Osteocyte (in vitro differentiated cells): ENCODE measurements around the gene TAGAP. TPM values are rescaled to one million over a fixed set of nuclear protein-coding genes. Genes with fewer than 3 reads are reported as not detected.
A peak's percentile ranks its signal among the peaks of the same experiment; 100 is the strongest.

Source experiments
- DNase-seq: peaks from one replicate; pipeline ENCODE4 v3.0.0; 2021; ENCODE audit warnings: mixed read lengths; ENCODE audit not compliant: unreplicated experiment; ENCODE audit errors: extremely low spot score
- H3K27ac Mint-ChIP-seq: one replicate; pipeline ENCODE4 v1.8.0; 2021; ENCODE audit warnings: mild to moderate bottlenecking, mixed read lengths; ENCODE audit not compliant: unreplicated experiment
- H3K27me3 Mint-ChIP-seq: one replicate; pipeline ENCODE4 v1.8.0; 2021; ENCODE audit warnings: mixed read lengths; ENCODE audit not compliant: unreplicated experiment
- H3K36me3 Mint-ChIP-seq: one replicate; pipeline ENCODE4 v1.8.0; 2021; ENCODE audit warnings: mixed read lengths; ENCODE audit not compliant: unreplicated experiment
- H3K4me1 Mint-ChIP-seq: one replicate; pipeline ENCODE4 v1.8.0; 2021; ENCODE audit warnings: mixed read lengths; ENCODE audit not compliant: unreplicated experiment
- H3K4me3 Mint-ChIP-seq: one replicate; pipeline ENCODE4 v1.8.0; 2021; ENCODE audit warnings: mild to moderate bottlenecking, moderate library complexity, mixed read lengths; ENCODE audit not compliant: unreplicated experiment
- H3K9me3 Mint-ChIP-seq: one replicate; pipeline ENCODE4 v1.8.0; 2021; ENCODE audit warnings: mixed read lengths; ENCODE audit not compliant: unreplicated experiment
- total RNA-seq: library from RNA; stranded (reverse); gene quantifications from 2 replicates; pipeline ENCODE4 v1.2.1, GENCODE V29; 2021
- TF ChIP-seq, protein P1 (sequence below): fragments of 200-600 bp; sonication (generic); IDR thresholded peaks from 2 replicates; pipeline ENCODE4 v1.5.0; 2021; ENCODE audit warnings: antibody characterized with exemption, mild to moderate bottlenecking, moderate library complexity

TAGAP gene
- total RNA-seq, 1 donor from 2014 or later = not detected

GRCh38 chr6:159075506-159076228 is 30.9 kb upstream of the TAGAP start:
- H3K27me3 Mint-ChIP-seq = peaks cover 6% of the 10 kb centered on the region
- H3K4me3 Mint-ChIP-seq = no peak overlapping the region
- H3K27ac Mint-ChIP-seq = no peak overlapping the region
- H3K36me3 Mint-ChIP-seq = no peaks in the 10 kb centered on the region
- peaks cover 9% of the 10 kb centered on the region for H3K4me1 Mint-ChIP-seq
- peak; percentile 54 for DNase-seq
- TF ChIP-seq, protein P1, sequence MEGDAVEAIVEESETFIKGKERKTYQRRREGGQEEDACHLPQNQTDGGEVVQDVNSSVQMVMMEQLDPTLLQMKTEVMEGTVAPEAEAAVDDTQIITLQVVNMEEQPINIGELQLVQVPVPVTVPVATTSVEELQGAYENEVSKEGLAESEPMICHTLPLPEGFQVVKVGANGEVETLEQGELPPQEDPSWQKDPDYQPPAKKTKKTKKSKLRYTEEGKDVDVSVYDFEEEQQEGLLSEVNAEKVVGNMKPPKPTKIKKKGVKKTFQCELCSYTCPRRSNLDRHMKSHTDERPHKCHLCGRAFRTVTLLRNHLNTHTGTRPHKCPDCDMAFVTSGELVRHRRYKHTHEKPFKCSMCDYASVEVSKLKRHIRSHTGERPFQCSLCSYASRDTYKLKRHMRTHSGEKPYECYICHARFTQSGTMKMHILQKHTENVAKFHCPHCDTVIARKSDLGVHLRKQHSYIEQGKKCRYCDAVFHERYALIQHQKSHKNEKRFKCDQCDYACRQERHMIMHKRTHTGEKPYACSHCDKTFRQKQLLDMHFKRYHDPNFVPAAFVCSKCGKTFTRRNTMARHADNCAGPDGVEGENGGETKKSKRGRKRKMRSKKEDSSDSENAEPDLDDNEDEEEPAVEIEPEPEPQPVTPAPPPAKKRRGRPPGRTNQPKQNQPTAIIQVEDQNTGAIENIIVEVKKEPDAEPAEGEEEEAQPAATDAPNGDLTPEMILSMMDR = no peak
- no peaks in the 10 kb centered on the region for H3K9me3 Mint-ChIP-seq

GRCh38 chr6:159074876-159075275 is 30.1 kb upstream of the TAGAP start:
- Mint-ChIP-seq H3K4me1 (peaks cover 9% of the 10 kb centered on the region), H3K4me3 (no peak overlapping the region), H3K9me3 (no peaks in the 10 kb centered on the region), H3K27me3 (peaks cover 6% of the 10 kb centered on the region), H3K27ac (no peak overlapping the region), H3K36me3 (no peaks in the 10 kb centered on the region)
- DNase-seq = peak; percentile 38
- TF ChIP-seq, protein P1 = no peak

- H3K27ac Mint-ChIP-seq = no peak overlapping the region
These were observed 29.4 kb upstream of the TAGAP start for GRCh38 chr6:159074120-159074684.

DNA sequence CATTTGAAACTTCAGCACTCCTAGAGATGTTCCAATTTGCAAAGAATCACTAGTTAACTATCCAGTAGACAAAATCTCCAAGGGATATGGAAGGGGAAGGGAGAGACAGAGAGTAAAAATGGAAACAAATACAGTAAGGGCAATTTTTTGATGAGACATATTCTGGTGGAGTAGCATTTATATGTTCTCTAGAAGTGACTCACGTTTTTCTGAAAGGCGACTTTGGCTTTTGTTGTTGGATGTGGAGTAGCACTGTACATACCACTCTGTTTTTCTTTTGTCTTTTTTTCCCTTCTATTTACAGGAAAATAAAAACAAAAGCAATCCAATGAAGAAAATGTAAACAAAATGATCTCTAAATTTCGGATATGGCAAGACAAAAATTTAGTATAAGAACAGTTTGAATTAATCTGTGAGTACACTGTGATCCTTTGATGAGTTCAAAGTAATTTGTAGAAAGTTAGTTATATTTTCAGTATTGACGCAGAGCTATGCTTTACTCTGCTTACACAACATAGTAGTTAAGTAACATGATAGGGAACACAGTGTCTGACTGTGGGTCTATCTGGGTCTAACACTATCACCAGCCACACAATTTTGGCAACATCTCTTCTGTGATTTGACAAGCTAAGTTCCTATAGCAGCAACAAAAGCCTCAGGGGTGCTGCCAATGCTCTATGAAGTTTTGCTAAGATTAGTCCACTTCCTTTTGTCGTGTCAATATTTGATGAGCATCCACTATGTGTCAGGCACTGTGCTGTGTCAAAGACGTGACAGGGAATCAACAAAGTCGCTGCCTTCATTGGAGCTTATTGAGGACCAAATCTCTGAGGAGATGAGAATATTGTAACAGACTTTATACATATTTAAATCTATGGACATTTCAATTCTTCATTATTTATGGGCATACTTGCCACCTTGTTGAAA is 27.3 kb upstream of the TAGAP start:
- Mint-ChIP-seq H3K27ac (no peak overlapping the region), H3K4me1 (peaks cover 6% of the 10 kb centered on the region), H3K36me3 (no peaks in the 10 kb centered on the region), H3K9me3 (no peaks in the 10 kb centered on the region), H3K4me3 (no peak overlapping the region), H3K27me3 (peaks cover 26% of the 10 kb centered on the region)
- peak; percentile 25 for DNase-seq
- TF ChIP-seq, protein P1 = no peak

More at GRCh38 chr6:159074120-159074684, 29.4 kb upstream of the TAGAP start:
- Mint-ChIP-seq H3K36me3 (no peaks in the 10 kb centered on the region), H3K9me3 (no peaks in the 10 kb centered on the region), H3K4me3 (peak overlapping the region; percentile 76), H3K4me1 (peaks cover 6% of the 10 kb centered on the region), H3K27me3 (peaks cover 11% of the 10 kb centered on the region)
- peak; percentile 23 for DNase-seq
- TF ChIP-seq, protein P1 = no peak
